Activated T-cell treated with anti-CD3 and anti-CD28 coated beads, Interleukin-2, amount 50 U/mL, for 4 hours (primary cell): ENCODE results near the gene CCR5AS.

Source experiments
- ATAC-seq, 2 donors: fragments of 200-7000 bp; cut with Tn5 transposase; one replicate each; pipeline ENCODE4 v1.10.0; 2021
- DNase-seq: peaks from one replicate; pipeline ENCODE4 v3.0.0-alpha.2; 2020
- H3K27me3 Mint-ChIP-seq: one replicate; pipeline ENCODE4 v1.8.0; 2021; ENCODE audit warnings: low read depth, mixed read lengths
- H3K36me3 Mint-ChIP-seq: one replicate; pipeline ENCODE4 v1.8.0; 2022; ENCODE audit warnings: mixed read lengths; ENCODE audit not compliant: insufficient read depth
- H3K4me1 Mint-ChIP-seq: one replicate; pipeline ENCODE4 v1.8.0; 2021; ENCODE audit warnings: low read depth, mixed read lengths
- H3K4me3 Mint-ChIP-seq: one replicate; pipeline ENCODE4 v1.8.0; 2021; ENCODE audit warnings: mild to moderate bottlenecking, moderate library complexity, mixed read lengths
- H3K9me3 Mint-ChIP-seq: one replicate; pipeline ENCODE4 v1.8.0; 2021; ENCODE audit warnings: mixed read lengths

Gene CCR5AS

GRCh38 chr3:46386205-46386604 lies 20.7 kb downstream of the CCR5AS start:
- ATAC-seq: peak in 1 of 2 donors; percentile 10
- Mint-ChIP-seq H3K36me3 (no peaks in the 10 kb centered on the region), H3K9me3 (no peaks in the 10 kb centered on the region), H3K4me1 (peaks cover 13% of the 10 kb centered on the region), H3K27me3 (no peaks in the 10 kb centered on the region), H3K4me3 (no peak overlapping the region)
- no peak for DNase-seq

- H3K4me3 Mint-ChIP-seq: no peak overlapping the region
- peaks cover 24% of the 10 kb centered on the region for H3K4me1 Mint-ChIP-seq
- ATAC-seq (no peak), DNase-seq (no peak)
- H3K36me3 Mint-ChIP-seq: no peaks in the 10 kb centered on the region
- no peaks in the 10 kb centered on the region for H3K27me3 Mint-ChIP-seq
- no peaks in the 10 kb centered on the region for H3K9me3 Mint-ChIP-seq
Measured at GRCh38 chr3:46383951-46384330, 22.9 kb downstream of the CCR5AS start.

- DNase-seq (no peak), ATAC-seq (no peak)
- H3K36me3 Mint-ChIP-seq: no peaks in the 10 kb centered on the region
- H3K4me3 Mint-ChIP-seq: no peak overlapping the region
- H3K9me3 Mint-ChIP-seq: no peaks in the 10 kb centered on the region
- H3K27me3 Mint-ChIP-seq: no peaks in the 10 kb centered on the region
- peaks cover 25% of the 10 kb centered on the region for H3K4me1 Mint-ChIP-seq
Measured at GRCh38 chr3:46383211-46383950, 23.5 kb downstream of the CCR5AS start.

- H3K36me3 Mint-ChIP-seq: no peaks in the 10 kb centered on the region
- no peak for DNase-seq
Measured at GRCh38 chr3:46381625-46382024, 25.2 kb downstream of the CCR5AS start.

GRCh38 chr3:46380471-46381221 lies 26.2 kb downstream of the CCR5AS start:
- no peaks in the 10 kb centered on the region for H3K36me3 Mint-ChIP-seq
- DNase-seq (no peak), ATAC-seq (no peak)
- no peaks in the 10 kb centered on the region for H3K9me3 Mint-ChIP-seq
- H3K4me1 Mint-ChIP-seq: peaks cover 34% of the 10 kb centered on the region
- no peak overlapping the region for H3K4me3 Mint-ChIP-seq
- no peaks in the 10 kb centered on the region for H3K27me3 Mint-ChIP-seq

More at GRCh38 chr3:46381625-46382024, 25.2 kb downstream of the CCR5AS start:
- Mint-ChIP-seq H3K9me3 (no peaks in the 10 kb centered on the region), H3K27me3 (no peaks in the 10 kb centered on the region), H3K4me3 (no peak overlapping the region), H3K4me1 (peaks cover 30% of the 10 kb centered on the region)
- no peak for ATAC-seq

- DNase-seq (peak; percentile 53), ATAC-seq (peak in 1 of 2 donors; percentile 50)
- no peaks in the 10 kb centered on the region for H3K9me3 Mint-ChIP-seq
- H3K36me3 Mint-ChIP-seq: no peaks in the 10 kb centered on the region
- H3K4me3 Mint-ChIP-seq: no peak overlapping the region
- H3K27me3 Mint-ChIP-seq: no peaks in the 10 kb centered on the region
- H3K4me1 Mint-ChIP-seq: peaks cover 46% of the 10 kb centered on the region
Measured at GRCh38 chr3:46378426-46378942, 28.4 kb downstream of the CCR5AS start.

GRCh38 chr3:46375814-46376213 lies 31.1 kb downstream of the CCR5AS start:
- no peak for DNase-seq
- no peaks in the 10 kb centered on the region for H3K9me3 Mint-ChIP-seq
- no peak for ATAC-seq
- no peak overlapping the region for H3K4me3 Mint-ChIP-seq
- no peaks in the 10 kb centered on the region for H3K27me3 Mint-ChIP-seq
- peaks cover 57% of the 10 kb centered on the region for H3K4me1 Mint-ChIP-seq
- no peaks in the 10 kb centered on the region for H3K36me3 Mint-ChIP-seq

- H3K36me3 Mint-ChIP-seq: no peaks in the 10 kb centered on the region
- DNase-seq (no peak), ATAC-seq (peak; percentile 64 to 73)
- no peaks in the 10 kb centered on the region for H3K9me3 Mint-ChIP-seq
- H3K4me1 Mint-ChIP-seq: peaks cover 56% of the 10 kb centered on the region
- peak overlapping the region; percentile 22 for H3K4me3 Mint-ChIP-seq
- no peaks in the 10 kb centered on the region for H3K27me3 Mint-ChIP-seq
Measured at GRCh38 chr3:46375218-46375617, 31.6 kb downstream of the CCR5AS start.

GRCh38 chr3:46374755-46375154 lies 32.1 kb downstream of the CCR5AS start:
- ATAC-seq (no peak), DNase-seq (no peak)
- H3K4me1 Mint-ChIP-seq: peaks cover 59% of the 10 kb centered on the region
- H3K36me3 Mint-ChIP-seq: no peaks in the 10 kb centered on the region
- no peaks in the 10 kb centered on the region for H3K27me3 Mint-ChIP-seq
- H3K9me3 Mint-ChIP-seq: no peaks in the 10 kb centered on the region
- H3K4me3 Mint-ChIP-seq: peak overlapping the region; percentile 22

GRCh38 chr3:46372492-46373359 lies 34.1 kb downstream of the CCR5AS start:
- Mint-ChIP-seq H3K4me1 (peaks cover 76% of the 10 kb centered on the region), H3K4me3 (peak overlapping the region; percentile 41), H3K9me3 (no peaks in the 10 kb centered on the region), H3K27me3 (no peaks in the 10 kb centered on the region), H3K36me3 (no peaks in the 10 kb centered on the region)
- ATAC-seq: no peak
- DNase-seq: no peak

- no peak for ATAC-seq
- no peak for DNase-seq
- Mint-ChIP-seq H3K36me3 (no peaks in the 10 kb centered on the region), H3K27me3 (no peaks in the 10 kb centered on the region), H3K9me3 (no peaks in the 10 kb centered on the region), H3K4me3 (peak overlapping the region; percentile 53), H3K4me1 (peaks cover 75% of the 10 kb centered on the region)
Measured at GRCh38 chr3:46371519-46372340, 35.1 kb downstream of the CCR5AS start.

- Mint-ChIP-seq H3K4me1 (peaks cover 73% of the 10 kb centered on the region), H3K4me3 (peak within 1 kb of the TSS; percentile 53), H3K27me3 (no peaks in the 10 kb centered on the region), H3K36me3 (no peaks in the 10 kb centered on the region), H3K9me3 (no peaks in the 10 kb centered on the region)
- no peak for DNase-seq
- ATAC-seq: peak; percentile 29 to 59
Measured at GRCh38 chr3:46370839-46371518, 35.9 kb downstream of the CCR5AS start, which contains the start of gene CCR5. Gene CCR5 (plus strand): TSS chr3:46370946. CDS start chr3:46372903, 1,957 bp downstream.

GRCh38 chr3:46369675-46370132 lies 37.2 kb downstream of the CCR5AS start:
- ATAC-seq: peak; percentile 72 to 73
- Mint-ChIP-seq H3K4me3 (peak overlapping the region; percentile 52), H3K36me3 (no peaks in the 10 kb centered on the region), H3K27me3 (no peaks in the 10 kb centered on the region), H3K4me1 (peaks cover 62% of the 10 kb centered on the region), H3K9me3 (no peaks in the 10 kb centered on the region)
- no peak for DNase-seq
